Mesenchymal stem cell (in vitro differentiated cells and primary cell): ENCODE data around the gene SCUBE1.

Experiments used
- DNase-seq: peaks from one replicate; pipeline ENCODE4 v3.0.0-alpha.2; 2013
- H2AFZ ChIP-seq: one replicate; pipeline ENCODE4 v1.6.1; 2013; ENCODE audit warnings: low read depth, mild to moderate bottlenecking, control low read depth, inconsistent platforms, low read length, moderate library complexity
- H2AK5ac ChIP-seq: 2 replicates; pipeline ENCODE4 v1.6.1; 2013; ENCODE audit warnings: low read length, moderate library complexity, mild to moderate bottlenecking, inconsistent platforms; ENCODE audit not compliant: severe bottlenecking
- H2BK120ac ChIP-seq: one replicate; pipeline ENCODE4 v1.6.1; 2013; ENCODE audit warnings: low read depth, mild to moderate bottlenecking, inconsistent platforms, low read length, moderate library complexity
- H2BK12ac ChIP-seq, 2 experiments: one replicate each; pipeline ENCODE4 v1.6.1; 2013; ENCODE audit warnings: inconsistent platforms in 2 of 2, low read length in 2 of 2, mild to moderate bottlenecking in 2 of 2, moderate library complexity in 2 of 2, control low read depth in 1 of 2
- H2BK15ac ChIP-seq: one replicate; pipeline ENCODE4 v1.6.1; 2013; ENCODE audit warnings: mild to moderate bottlenecking, low read depth, inconsistent platforms; ENCODE audit not compliant: poor library complexity, severe bottlenecking
- H2BK5ac ChIP-seq: 2 replicates; pipeline ENCODE4 v1.6.1; 2013; ENCODE audit warnings: low read depth, mild to moderate bottlenecking, low read length, control low read depth, inconsistent platforms; ENCODE audit not compliant: poor library complexity, severe bottlenecking
- H3K14ac ChIP-seq, 2 experiments: one replicate each; pipeline ENCODE4 v1.6.1; 2013; ENCODE audit warnings: inconsistent platforms in 2 of 2, low read length in 2 of 2, control low read depth in 1 of 2, mild to moderate bottlenecking in 1 of 2, moderate library complexity in 1 of 2
- H3K18ac ChIP-seq, 2 experiments: one replicate each; pipeline ENCODE4 v1.6.1; 2013; ENCODE audit warnings: inconsistent platforms in 2 of 2, low read length in 2 of 2, control low read depth in 1 of 2, low read depth in 1 of 2, mild to moderate bottlenecking in 1 of 2
- H3K23ac ChIP-seq, 2 experiments: one replicate each; pipeline ENCODE4 v1.6.1; 2013; ENCODE audit warnings: inconsistent platforms in 2 of 2, low read length in 2 of 2, mild to moderate bottlenecking in 2 of 2, moderate library complexity in 2 of 2, control low read depth in 1 of 2
- H3K27ac ChIP-seq: 2 replicates; pipeline ENCODE4 v1.5.1; 2013; ENCODE audit warnings: mild to moderate bottlenecking, moderate library complexity, low read length, control low read depth, inconsistent platforms; ENCODE audit not compliant: poor library complexity, severe bottlenecking
- H3K27me3 ChIP-seq, 2 experiments: 2 replicates each; pipeline versions ENCODE4 v1.6.1 to v1.7.0; 2013; ENCODE audit warnings: low read length in 2 of 2, mild to moderate bottlenecking in 2 of 2, moderate library complexity in 2 of 2, control low read depth in 1 of 2, inconsistent platforms in 1 of 2; ENCODE audit not compliant: control insufficient read depth in 1 of 2, insufficient read depth in 1 of 2
- H3K36me3 ChIP-seq, 2 experiments: 2 replicates each; pipeline versions ENCODE4 v1.6.1 to v1.7.0; 2013; ENCODE audit warnings: low read length in 2 of 2, control low read depth in 1 of 2, inconsistent platforms in 1 of 2, low read depth in 1 of 2, mild to moderate bottlenecking in 1 of 2; ENCODE audit not compliant: insufficient read depth in 2 of 2, control insufficient read depth in 1 of 2
- H3K4ac ChIP-seq, 2 experiments: one replicate each; pipeline ENCODE4 v1.6.1; 2013; ENCODE audit warnings: inconsistent platforms in 2 of 2, low read length in 2 of 2, mild to moderate bottlenecking in 2 of 2, moderate library complexity in 2 of 2, control low read depth in 1 of 2, low read depth in 1 of 2
- H3K4me1 ChIP-seq: 2 replicates; pipeline ENCODE4 v1.6.1; 2013; ENCODE audit warnings: low read depth, low read length, control low read depth; ENCODE audit not compliant: control insufficient read depth, insufficient read depth
- H3K4me2 ChIP-seq: 2 replicates; pipeline ENCODE4 v1.6.1; 2013; ENCODE audit warnings: low read length, mild to moderate bottlenecking, inconsistent platforms; ENCODE audit not compliant: poor library complexity, severe bottlenecking
- H3K4me3 ChIP-seq, 2 experiments: 2 replicates each; pipeline versions ENCODE4 v1.5.1 to v1.7.0; 2013; ENCODE audit warnings: low read length in 2 of 2, mild to moderate bottlenecking in 2 of 2, control low read depth in 1 of 2, low read depth in 1 of 2; ENCODE audit not compliant: insufficient read depth in 1 of 2
- H3K79me1 ChIP-seq: replicated peaks from 2 replicates; pipeline ENCODE4 v1.6.1; 2013; ENCODE audit warnings: mild to moderate bottlenecking, control low read depth, low read length, inconsistent platforms; ENCODE audit not compliant: poor library complexity, severe bottlenecking
- H3K9ac ChIP-seq: 2 replicates; pipeline ENCODE4 v1.7.0; 2013; ENCODE audit warnings: mild to moderate bottlenecking, low read length, moderate library complexity
- H3K9me3 ChIP-seq: 2 replicates; pipeline ENCODE4 v1.7.0; 2013; ENCODE audit warnings: mild to moderate bottlenecking, low read length; ENCODE audit not compliant: control insufficient read depth
- H4K8ac ChIP-seq: one replicate; pipeline ENCODE4 v1.6.1; 2013; ENCODE audit warnings: inconsistent platforms, mild to moderate bottlenecking, low read length, moderate library complexity
- H4K91ac ChIP-seq: one replicate; pipeline ENCODE4 v1.6.1; 2013; ENCODE audit warnings: mild to moderate bottlenecking, low read length, inconsistent platforms
- WGBS: methylation state at CpG from one replicate; pipeline ENCODE4 v1.1.7; 2013; ENCODE audit warnings: mixed read lengths; 5-methylcytosine and 5-hydroxymethylcytosine counted together

The SCUBE1 gene

DNA sequence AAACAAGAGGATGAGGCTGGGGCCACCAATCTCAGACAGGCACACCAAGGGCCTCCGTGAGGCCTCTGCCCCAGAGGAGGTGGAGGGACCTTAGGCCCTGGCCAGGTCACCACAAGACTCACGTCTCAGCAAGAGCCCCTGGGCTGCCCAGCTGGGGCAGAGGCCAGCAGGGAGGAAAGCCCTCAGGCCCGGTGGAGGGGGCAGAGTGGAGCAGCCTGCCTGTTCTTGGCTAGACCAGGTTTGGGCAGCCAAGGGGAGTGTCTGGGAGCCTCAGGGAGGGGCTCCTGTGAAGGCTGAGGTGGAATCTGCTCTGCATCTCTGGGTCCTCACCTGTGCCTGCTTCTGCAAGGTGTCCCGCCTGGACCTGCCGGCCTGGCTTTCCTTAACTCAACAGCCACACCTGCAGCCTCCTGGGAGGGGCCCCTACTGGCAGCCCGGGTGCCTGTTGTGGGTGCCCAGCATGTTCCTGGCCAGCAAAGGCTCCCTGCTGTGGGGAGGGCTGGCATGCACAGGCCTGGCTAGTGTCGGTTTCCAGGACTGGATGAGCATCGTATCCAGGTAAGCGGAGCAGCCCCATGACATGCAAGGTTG, 168.1 kb downstream of the SCUBE1 start:
- Histone ChIP-seq H3K9ac (no peak overlapping the region), H2AFZ (no peak overlapping the region), H3K79me1 (peaks cover 6% of the 10 kb centered on the region), H3K4me2 (no peak overlapping the region), H3K4me3 (no peak overlapping the region), H3K23ac (no peak overlapping the region), H3K27me3 (no peaks in the 10 kb centered on the region), H3K18ac (no peak overlapping the region), H2BK5ac (no peak overlapping the region), H3K36me3 (peaks cover 76 to 83% of the 10 kb centered on the region in 2 experiments), H2BK120ac (no peak overlapping the region), H2BK12ac (no peak overlapping the region), H2AK5ac (no peak overlapping the region), H3K9me3 (no peaks in the 10 kb centered on the region), H3K4ac (no peak overlapping the region), H3K27ac (no peak overlapping the region), H4K91ac (no peak overlapping the region), H2BK15ac (no peak overlapping the region), H3K4me1 (peaks cover 14% of the 10 kb centered on the region), H3K14ac (no peak overlapping the region), H4K8ac (no peak overlapping the region)
- no peak for DNase-seq
- WGBS = 95% methylated on average over 9 of the region's 9 CpGs

DNA sequence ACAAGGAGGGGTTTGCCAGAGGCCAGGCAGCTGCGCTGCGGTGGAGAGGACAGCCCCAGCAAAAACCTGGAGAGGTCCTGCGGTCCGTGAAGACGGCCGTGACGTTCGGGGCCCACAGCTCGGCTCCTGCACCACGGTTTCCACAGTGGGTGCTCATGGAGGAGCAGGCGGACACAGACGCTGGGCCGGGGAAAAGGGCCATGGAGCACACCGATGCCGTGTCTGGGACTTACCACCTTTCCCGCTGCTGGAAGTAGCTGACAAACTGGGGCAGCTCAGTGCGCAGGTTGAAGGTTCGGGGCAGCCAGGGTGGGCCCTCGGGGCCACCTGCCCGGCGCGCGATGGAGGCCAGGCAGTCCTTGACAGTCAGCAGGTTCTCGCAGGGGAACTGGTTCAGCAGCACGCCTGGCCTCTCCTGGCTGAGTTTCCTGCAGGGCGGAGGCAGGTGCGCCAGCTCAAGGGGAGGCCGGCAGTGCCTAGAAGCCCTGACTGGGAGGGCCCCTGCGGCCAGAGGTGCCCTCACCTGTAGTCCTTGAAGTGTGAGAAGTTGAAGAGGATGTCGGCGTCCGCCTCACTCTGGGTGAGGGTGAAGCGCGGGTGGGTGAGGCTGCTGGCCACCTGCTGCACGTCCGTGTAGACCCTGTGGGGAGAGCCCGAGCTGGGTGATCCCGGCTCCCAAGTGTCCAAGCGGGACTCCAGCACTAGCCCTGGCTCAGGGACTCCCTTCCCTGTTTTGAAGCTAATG, 169.0 kb downstream of the SCUBE1 start:
- no peak overlapping the region for H2BK15ac ChIP-seq
- H3K23ac ChIP-seq = no peak overlapping the region
- H3K4me1 ChIP-seq = peaks cover 14% of the 10 kb centered on the region
- no peak overlapping the region for H3K14ac ChIP-seq
- no peak overlapping the region for H4K91ac ChIP-seq
- H2BK120ac ChIP-seq = no peak overlapping the region
- peaks cover 9% of the 10 kb centered on the region for H3K79me1 ChIP-seq
- H3K18ac ChIP-seq = no peak overlapping the region
- H2BK12ac ChIP-seq = no peak overlapping the region
- H2AK5ac ChIP-seq = no peak overlapping the region
- H3K27ac ChIP-seq = no peak overlapping the region
- H3K9ac ChIP-seq = no peak overlapping the region
- no peaks in the 10 kb centered on the region for H3K9me3 ChIP-seq
- H4K8ac ChIP-seq = no peak overlapping the region
- DNase-seq = no peak
- H3K4me2 ChIP-seq = no peak overlapping the region
- no peak overlapping the region for H3K4me3 ChIP-seq
- no peak overlapping the region for H3K4ac ChIP-seq
- peaks cover 76 to 83% of the 10 kb centered on the region in 2 experiments for H3K36me3 ChIP-seq
- 97% methylated on average over 39 of the region's 39 CpGs for WGBS
- H2AFZ ChIP-seq = no peak overlapping the region
- H2BK5ac ChIP-seq = no peak overlapping the region
- no peaks in the 10 kb centered on the region for H3K27me3 ChIP-seq

DNA sequence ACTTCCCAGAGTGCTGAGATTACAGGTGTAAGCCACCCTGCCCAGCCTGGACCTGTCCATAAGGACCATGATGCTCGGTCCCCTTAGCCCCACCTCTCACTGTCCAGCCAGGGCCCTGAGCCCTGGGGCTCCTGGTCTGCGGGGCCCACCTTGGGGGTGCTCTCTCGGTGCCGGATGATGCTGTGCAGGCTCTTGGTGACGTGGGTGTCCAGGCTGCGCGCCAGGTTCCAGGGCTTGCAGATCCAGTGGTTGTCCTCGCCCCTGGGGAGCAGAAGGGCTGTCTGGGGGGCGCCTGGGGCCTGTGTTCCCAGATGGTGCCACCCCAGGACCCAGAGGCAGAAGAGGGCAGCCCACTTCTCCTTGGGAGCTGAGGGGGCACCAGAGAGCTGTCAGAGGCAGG, 169.6 kb downstream of the SCUBE1 start:
- Histone ChIP-seq H2BK12ac (no peak overlapping the region), H3K18ac (no peak overlapping the region), H4K91ac (no peak overlapping the region), H3K27me3 (no peaks in the 10 kb centered on the region), H3K79me1 (peaks cover 9% of the 10 kb centered on the region), H3K23ac (no peak overlapping the region), H2AFZ (no peak overlapping the region), H3K36me3 (peaks cover 70 to 80% of the 10 kb centered on the region in 2 experiments), H3K9me3 (no peaks in the 10 kb centered on the region), H3K4ac (no peak overlapping the region), H2BK15ac (no peak overlapping the region), H3K4me2 (no peak overlapping the region), H3K9ac (no peak overlapping the region), H2BK120ac (no peak overlapping the region), H3K27ac (no peak overlapping the region), H2BK5ac (no peak overlapping the region), H3K14ac (no peak overlapping the region), H3K4me1 (peaks cover 20% of the 10 kb centered on the region), H3K4me3 (no peak overlapping the region), H2AK5ac (no peak overlapping the region), H4K8ac (no peak overlapping the region)
- DNase-seq = no peak
- WGBS = 98% methylated on average over 9 of the region's 9 CpGs

DNA sequence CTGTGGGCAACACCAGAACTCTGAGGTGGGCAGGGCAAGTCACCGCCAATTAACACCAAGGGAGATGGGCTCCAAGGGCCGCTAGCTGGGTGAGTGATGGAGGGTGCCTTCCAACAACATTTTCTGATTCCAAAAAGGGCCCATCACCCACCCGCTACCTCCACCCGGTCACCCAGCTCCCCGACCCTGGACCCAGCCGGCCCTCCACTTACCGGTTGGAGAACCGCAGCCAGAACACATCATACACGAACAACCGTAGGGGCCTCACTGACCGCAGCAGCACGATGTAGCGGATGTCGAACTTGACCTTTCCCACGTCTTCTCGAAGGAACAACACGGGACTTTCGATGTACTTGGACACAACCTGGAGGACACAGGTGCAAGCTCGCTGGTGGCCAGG, 171.0 kb downstream of the SCUBE1 start:
- no peak overlapping the region for H3K23ac ChIP-seq
- H3K4ac ChIP-seq = no peak overlapping the region
- H3K9ac ChIP-seq = no peak overlapping the region
- DNase-seq = no peak
- no peak overlapping the region for H3K4me2 ChIP-seq
- peaks cover 9% of the 10 kb centered on the region for H3K79me1 ChIP-seq
- H4K91ac ChIP-seq = no peak overlapping the region
- no peak overlapping the region for H2BK5ac ChIP-seq
- H3K4me1 ChIP-seq = peaks cover 28% of the 10 kb centered on the region
- no peak overlapping the region for H2AK5ac ChIP-seq
- H3K27ac ChIP-seq = no peak overlapping the region
- H3K14ac ChIP-seq = no peak overlapping the region
- H2BK12ac ChIP-seq = no peak overlapping the region
- 98% methylated on average over 18 of the region's 19 CpGs for WGBS
- no peaks in the 10 kb centered on the region for H3K27me3 ChIP-seq
- peaks cover 69 to 81% of the 10 kb centered on the region in 2 experiments for H3K36me3 ChIP-seq
- no peak overlapping the region for H3K4me3 ChIP-seq
- no peak overlapping the region for H2BK15ac ChIP-seq
- H4K8ac ChIP-seq = no peak overlapping the region
- no peak overlapping the region for H2AFZ ChIP-seq
- no peak overlapping the region for H3K18ac ChIP-seq
- H3K9me3 ChIP-seq = no peaks in the 10 kb centered on the region
- H2BK120ac ChIP-seq = no peak overlapping the region
